DLD1 (cell line): ENCODE data around the gene BTNL9.
"Not testable (repeated sequence)": the region's sequence is repeated elsewhere in the genome, so short reads cannot be mapped to it uniquely, and the experiment has no call there.

Source experiments
- in situ Hi-C: cut with HindIII; loops from 2 replicates; pipeline ENCODE4 v1.10.0; 2017; ENCODE audit warnings: low sequenced_read_pairs

The BTNL9 gene

GRCh38 chr5:181042036-181042713, 2.1 kb downstream of the BTNL9 start:
- in situ Hi-C loops = no loop called here

DNA sequence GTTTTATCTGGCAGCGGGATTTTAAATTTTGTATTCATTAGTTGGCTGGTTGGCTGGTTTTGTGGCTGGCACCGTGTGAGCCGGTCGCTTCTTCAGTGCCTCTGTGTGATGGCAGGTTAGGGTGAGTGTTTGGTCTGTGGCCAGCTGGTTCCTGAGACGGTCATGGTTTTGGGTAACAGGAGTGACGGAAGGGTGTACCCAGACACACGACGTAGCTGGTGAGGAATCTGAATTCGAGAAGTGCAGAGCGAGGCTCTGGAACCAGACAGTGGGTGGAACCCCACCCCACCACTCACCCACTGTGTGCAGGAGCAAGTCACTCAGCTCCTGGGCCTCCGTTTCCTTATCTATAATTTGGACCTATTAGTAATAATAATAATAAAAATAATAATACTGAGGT, 2.7 kb downstream of the BTNL9 start:
- in situ Hi-C loops = no loop called here

DNA sequence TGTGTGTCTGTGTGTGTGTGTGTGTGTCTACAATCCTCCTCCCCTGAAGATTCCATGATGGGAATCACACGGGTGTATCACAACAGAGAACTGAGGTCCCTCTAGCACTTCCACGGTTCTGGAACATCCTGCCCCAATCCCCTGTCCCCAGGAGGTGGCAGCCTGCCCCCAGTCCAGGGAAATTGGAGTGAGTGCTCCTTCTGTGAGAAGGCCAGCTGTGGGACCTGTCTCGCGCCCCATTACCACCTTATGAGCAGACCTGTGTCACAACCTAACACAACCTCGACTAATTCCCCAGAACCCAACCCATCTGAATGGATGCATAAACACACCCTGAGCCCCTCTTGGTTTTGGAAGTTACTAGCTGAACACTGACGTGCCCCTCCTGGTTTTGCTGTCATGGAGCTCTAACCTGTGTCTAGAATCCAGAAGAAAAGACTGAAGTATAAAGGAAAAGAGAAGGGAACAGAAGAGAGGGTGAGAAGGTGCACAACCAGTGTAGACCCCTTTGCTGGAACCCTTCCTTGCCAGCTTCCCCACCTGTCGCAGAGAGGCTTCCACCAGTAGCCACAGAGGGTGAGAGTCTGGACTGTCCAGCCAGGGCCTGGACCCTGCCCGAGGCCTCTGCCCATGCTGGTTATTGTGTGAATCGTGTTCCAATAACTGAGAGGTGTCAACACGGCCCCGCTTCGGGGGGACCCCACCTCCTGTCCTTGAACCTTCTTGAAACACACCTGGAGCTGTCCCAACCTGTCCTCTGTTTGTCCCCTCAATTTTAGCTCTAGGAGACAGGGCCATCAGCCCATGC, 3.4 kb downstream of the BTNL9 start:
- in situ Hi-C loops = no loop called here

- in situ Hi-C loops = no loop called here
These were observed 4.1 kb downstream of the BTNL9 start for GRCh38 chr5:181044093-181044599.

- in situ Hi-C loops = no loop called here
These were observed 4.7 kb downstream of the BTNL9 start for GRCh38 chr5:181044662-181045305.

DNA sequence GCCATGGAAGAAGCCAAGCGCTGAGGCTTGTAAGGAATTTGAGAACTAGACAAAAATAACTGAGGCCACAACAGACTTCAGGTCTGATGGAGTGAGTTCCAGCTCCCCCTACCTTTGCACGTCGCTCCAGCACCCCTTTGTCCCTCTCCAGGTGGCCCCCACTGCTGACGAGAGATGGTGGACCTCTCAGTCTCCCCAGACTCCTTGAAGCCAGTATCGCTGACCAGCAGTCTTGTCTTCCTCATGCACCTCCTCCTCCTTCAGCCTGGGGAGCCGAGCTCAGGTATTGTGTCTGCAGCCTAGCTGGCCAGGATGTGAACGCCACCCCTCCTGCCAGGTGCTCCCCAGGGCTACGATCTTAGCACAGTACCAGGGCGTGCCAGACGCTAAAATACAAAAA, 5.2 kb downstream of the BTNL9 start:
- in situ Hi-C loops = no loop called here

DNA sequence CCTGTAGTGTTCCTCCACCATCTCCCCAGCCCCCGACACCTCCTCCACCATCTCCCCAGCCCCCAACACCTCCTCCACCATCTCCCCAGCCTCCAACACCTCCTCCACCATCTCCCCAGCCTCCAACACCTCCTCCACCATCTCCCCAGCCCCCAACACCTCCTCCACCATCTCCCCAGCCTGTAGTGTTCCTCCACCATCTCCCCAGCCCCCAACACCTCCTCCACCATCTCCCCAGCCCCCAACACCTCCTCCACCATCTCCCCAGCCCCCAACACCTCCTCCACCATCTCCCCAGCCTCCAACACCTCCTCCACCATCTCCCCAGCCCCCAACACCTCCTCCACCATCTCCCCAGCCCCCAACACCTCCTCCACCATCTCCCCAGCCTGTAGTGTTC, 5.8 kb downstream of the BTNL9 start:
- in situ Hi-C loops = not testable (repeated sequence)

DNA sequence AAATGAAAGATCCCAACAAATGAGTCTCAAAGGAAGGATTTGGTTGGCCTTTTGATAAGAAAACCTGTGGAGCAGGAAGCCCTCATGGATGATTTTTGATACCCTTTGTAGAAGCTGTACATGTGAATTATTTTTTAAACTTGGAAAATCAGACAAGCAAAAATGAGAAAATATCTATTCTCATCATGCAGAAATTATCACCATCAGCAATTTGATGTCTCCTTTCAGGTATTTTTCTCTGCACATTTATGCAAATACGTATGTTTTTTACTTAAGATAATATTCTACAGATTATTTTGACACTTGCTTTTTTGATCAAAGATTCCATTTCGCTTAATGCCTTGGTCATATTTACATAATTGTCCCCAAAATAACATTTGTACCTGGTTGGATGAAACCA, 7.2 kb downstream of the BTNL9 start:
- in situ Hi-C loops = no loop called here

- in situ Hi-C loops = no loop called here
These were observed 7.9 kb downstream of the BTNL9 start for GRCh38 chr5:181047921-181048320.

DNA sequence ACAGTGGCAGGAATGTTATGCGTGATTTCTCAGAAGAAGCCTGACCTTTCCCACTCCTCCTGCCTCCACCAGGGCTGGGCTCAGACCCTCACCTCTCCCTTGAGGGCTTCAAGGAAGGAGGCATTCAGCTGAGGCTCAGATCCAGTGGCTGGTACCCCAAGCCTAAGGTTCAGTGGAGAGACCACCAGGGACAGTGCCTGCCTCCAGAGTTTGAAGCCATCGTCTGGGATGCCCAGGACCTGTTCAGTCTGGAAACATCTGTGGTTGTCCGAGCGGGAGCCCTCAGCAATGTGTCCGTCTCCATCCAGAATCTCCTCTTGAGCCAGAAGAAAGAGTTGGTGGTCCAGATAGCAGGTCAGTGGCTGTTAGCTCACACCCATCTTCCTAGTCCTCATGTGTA, 9.9 kb downstream of the BTNL9 start:
- in situ Hi-C loops = no loop called here

DNA sequence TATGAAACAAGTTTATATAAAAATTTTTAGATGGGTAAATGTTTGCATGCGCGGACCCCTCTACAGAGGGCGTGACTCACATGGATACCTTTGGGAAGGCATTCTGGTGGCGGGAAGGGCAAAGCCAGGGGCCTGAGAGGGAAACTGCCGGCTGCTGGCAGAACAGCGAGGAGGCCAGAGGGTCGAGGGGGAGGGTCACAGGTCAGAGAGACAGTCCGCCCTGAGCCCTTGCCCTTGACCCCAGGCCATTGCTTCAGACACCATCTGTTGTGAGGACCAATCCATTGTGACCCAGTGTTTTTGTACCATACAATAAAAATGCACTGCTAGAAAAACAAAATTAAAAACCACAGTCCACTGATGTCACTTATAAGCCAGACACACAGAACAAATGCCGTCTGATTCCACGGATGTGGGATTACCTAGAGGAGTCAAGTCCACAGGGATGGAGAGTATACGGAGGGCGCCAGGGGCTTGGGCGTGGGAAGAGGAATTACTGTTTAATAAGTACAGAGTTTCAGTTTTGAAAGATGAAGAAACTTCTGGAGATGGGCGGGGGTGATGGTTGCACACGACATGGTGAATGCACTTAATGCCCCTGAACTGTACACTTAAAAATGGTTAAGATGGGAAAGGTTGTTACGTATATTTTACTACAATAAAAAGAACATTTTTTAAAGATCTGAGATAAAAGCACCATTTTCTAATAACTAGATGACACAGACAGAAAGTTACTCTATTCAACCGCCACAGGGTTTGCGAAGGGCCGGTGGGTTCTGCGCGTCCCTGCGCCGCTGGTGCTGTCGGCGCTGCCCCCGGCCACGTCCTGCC, 12.0 kb downstream of the BTNL9 start:
- in situ Hi-C loops = no loop called here

GRCh38 chr5:181052672-181053487, 12.8 kb downstream of the BTNL9 start:
- in situ Hi-C loops = no loop called here

- in situ Hi-C loops = no loop called here
These were observed 13.5 kb downstream of the BTNL9 start for GRCh38 chr5:181053488-181054121.

DNA sequence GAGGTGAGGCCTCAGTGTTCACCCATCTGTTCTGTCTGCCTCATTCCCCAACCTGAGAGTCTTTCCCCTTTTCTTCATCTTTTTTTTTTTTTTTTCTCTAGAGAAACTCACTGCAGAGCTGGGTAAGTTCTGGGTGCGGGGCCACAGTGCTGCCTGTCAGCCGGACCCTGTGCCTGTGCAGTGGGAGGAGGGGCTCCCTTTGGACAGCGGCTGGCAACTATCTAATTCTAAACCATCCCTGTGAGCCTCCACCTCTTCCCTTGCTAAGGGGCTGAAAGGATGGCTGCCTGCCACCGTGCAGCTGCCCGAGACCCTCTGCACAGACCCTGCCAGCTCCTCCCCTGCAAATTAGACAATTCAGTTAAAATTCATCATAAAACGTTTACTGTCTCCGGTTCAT, 14.1 kb downstream of the BTNL9 start:
- in situ Hi-C loops = no loop called here

GRCh38 chr5:181054871-181055459, 14.9 kb downstream of the BTNL9 start:
- in situ Hi-C loops = no loop called here

- in situ Hi-C loops = no loop called here
These were observed 16.4 kb downstream of the BTNL9 start for GRCh38 chr5:181056431-181056830.

GRCh38 chr5:181058321-181058720, 18.3 kb downstream of the BTNL9 start:
- in situ Hi-C loops = no loop called here

GRCh38 chr5:181058786-181059296, 18.8 kb downstream of the BTNL9 start:
- in situ Hi-C loops = no loop called here
